GM12801 (cell line): ENCODE results near the gene ZSCAN31.

Experiments used
- CTCF ChIP-seq: IDR thresholded peaks from one replicate; pipeline ENCODE4 v1.5.1; 2011; ENCODE audit warnings: control low read depth; ENCODE audit not compliant: insufficient read length; ENCODE audit errors: extremely low read depth

ZSCAN31 gene

GRCh38 chr6:28349892-28350737, 14.2 kb upstream of the ZSCAN31 start, which contains the start of gene ZKSCAN3:
Gene ZKSCAN3, plus strand, starts transcription at chr6:28349947. Its CDS starts 9,640 bp downstream, at chr6:28359587.
- no peak for TF ChIP-seq CTCF

- no peak for TF ChIP-seq CTCF
Observed at GRCh38 chr6:28349344-28349891, 13.5 kb upstream of the ZSCAN31 start.

GRCh38 chr6:28347119-28347518, 11.2 kb upstream of the ZSCAN31 start:
- no peak for TF ChIP-seq CTCF

- TF ChIP-seq CTCF, result no peak
Observed at GRCh38 chr6:28345201-28345600, 9.3 kb upstream of the ZSCAN31 start.

GRCh38 chr6:28343898-28344677, 8.1 kb upstream of the ZSCAN31 start:
- no peak for TF ChIP-seq CTCF

- no peak for TF ChIP-seq CTCF
Observed at GRCh38 chr6:28340310-28341095, 4.6 kb upstream of the ZSCAN31 start.
